Karpas-422 (cell line): Measurements from ENCODE around the gene SYT13. TPM values are rescaled to one million over a fixed set of nuclear protein-coding genes. Genes with fewer than 3 reads are reported as not detected.

ENCODE experiments used
- DNase-seq: peaks from one replicate; pipeline ENCODE4 v3.0.0-alpha.2; 2015
- H2AFZ ChIP-seq: fragments of 200-600 bp; sonication (generic); 2 replicates; pipeline ENCODE4 v1.6.1; 2014; ENCODE audit warnings: antibody characterized with exemption, low read length, mixed read lengths
- H3K27ac ChIP-seq: fragments of 200-600 bp; sonication (generic); 2 replicates; pipeline ENCODE4 v1.5.1; 2014; ENCODE audit warnings: mild to moderate bottlenecking, low read length, moderate library complexity
- H3K27me3 ChIP-seq: fragments of 200-600 bp; sonication (generic); 2 replicates; pipeline ENCODE4 v1.6.1; 2014; ENCODE audit warnings: low read length, mixed read lengths
- H3K36me3 ChIP-seq: fragments of 200-600 bp; sonication (generic); 2 replicates; pipeline ENCODE4 v1.6.1; 2014; ENCODE audit warnings: low read length, mixed read lengths; ENCODE audit not compliant: insufficient read depth
- H3K4me1 ChIP-seq: fragments of 200-600 bp; sonication (generic); 2 replicates; pipeline ENCODE4 v1.6.1; 2014; ENCODE audit warnings: mild to moderate bottlenecking, low read length, mixed read lengths
- H3K4me2 ChIP-seq: fragments of 200-600 bp; sonication (generic); 2 replicates; pipeline ENCODE4 v1.6.1; 2014; ENCODE audit warnings: low read length, low read depth, mild to moderate bottlenecking; ENCODE audit not compliant: poor library complexity, severe bottlenecking
- H3K4me3 ChIP-seq: fragments of 200-600 bp; sonication (generic); 2 replicates; pipeline ENCODE4 v1.5.1; 2014; ENCODE audit warnings: mild to moderate bottlenecking, antibody characterized with exemption, low read length, mixed read lengths
- H3K79me2 ChIP-seq: fragments of 200-600 bp; sonication (generic); 2 replicates; pipeline ENCODE4 v1.6.1; 2014; ENCODE audit warnings: mild to moderate bottlenecking, low read length, mixed read lengths
- H3K9ac ChIP-seq: fragments of 200-600 bp; sonication (generic); 2 replicates; pipeline ENCODE4 v1.6.0; 2014; ENCODE audit warnings: low read length
- H3K9me2 ChIP-seq: fragments of 200-600 bp; sonication (generic), shearing (Covaris generic); replicated peaks from 2 replicates; pipeline ENCODE4 v1.6.0; 2014; ENCODE audit warnings: mild to moderate bottlenecking, low read length, moderate library complexity; ENCODE audit not compliant: insufficient read depth
- H3K9me3 ChIP-seq: fragments of 300-700, 200-600 bp; sonication (generic); 2 replicates; pipeline ENCODE4 v1.6.1; 2014; ENCODE audit warnings: low read length, mixed read lengths
- H4K20me1 ChIP-seq: fragments of 200-600 bp; sonication (generic); 2 replicates; pipeline ENCODE4 v1.6.1; 2014; ENCODE audit warnings: mild to moderate bottlenecking, antibody characterized with exemption, low read length, low read depth; ENCODE audit not compliant: insufficient read depth
- total RNA-seq: library from RNA; depleted of rRNA; stranded (reverse); fragments of >200 nt; shearing (Covaris generic); gene quantifications from 2 replicates; pipeline ENCODE4 v1.2.3, GENCODE V29; 2014; ENCODE audit warnings: low replicate concordance

The SYT13 gene
- total RNA-seq, 1 experiment from 2014 or later, result not detected

DNA sequence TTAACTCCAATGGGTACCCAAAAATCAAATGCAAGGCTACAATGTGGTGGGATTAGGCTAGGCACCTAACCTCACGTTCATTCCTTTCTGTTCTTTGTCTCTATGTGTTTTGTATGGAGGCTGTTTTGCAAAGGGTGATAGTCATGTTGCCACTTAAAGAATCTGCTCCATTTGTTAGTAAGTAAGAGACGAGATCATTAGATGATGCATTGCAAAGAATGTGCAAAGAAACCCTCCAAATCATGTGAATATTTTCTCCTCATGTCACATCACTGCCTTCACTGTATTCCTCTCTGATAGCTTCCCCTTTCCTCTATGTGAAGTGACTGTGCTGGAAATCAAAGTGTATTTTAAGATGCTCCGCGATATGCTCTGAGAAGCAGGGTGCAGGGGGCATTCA, 11.9 kb downstream of the SYT13 start:
- H3K9me3 ChIP-seq, result no peaks in the 10 kb centered on the region
- no peaks in the 10 kb centered on the region for H3K9me2 ChIP-seq
- no peaks in the 10 kb centered on the region for H3K36me3 ChIP-seq
- no peaks in the 10 kb centered on the region for H3K27me3 ChIP-seq
- no peak for DNase-seq
- H3K4me3 ChIP-seq, result no peak overlapping the region
- no peak overlapping the region for H3K27ac ChIP-seq
- no peaks in the 10 kb centered on the region for H3K4me1 ChIP-seq
- no peaks in the 10 kb centered on the region for H3K79me2 ChIP-seq
- no peak overlapping the region for H3K4me2 ChIP-seq
- no peak overlapping the region for H2AFZ ChIP-seq
- H4K20me1 ChIP-seq, result no peaks in the 10 kb centered on the region
- no peak overlapping the region for H3K9ac ChIP-seq

DNA sequence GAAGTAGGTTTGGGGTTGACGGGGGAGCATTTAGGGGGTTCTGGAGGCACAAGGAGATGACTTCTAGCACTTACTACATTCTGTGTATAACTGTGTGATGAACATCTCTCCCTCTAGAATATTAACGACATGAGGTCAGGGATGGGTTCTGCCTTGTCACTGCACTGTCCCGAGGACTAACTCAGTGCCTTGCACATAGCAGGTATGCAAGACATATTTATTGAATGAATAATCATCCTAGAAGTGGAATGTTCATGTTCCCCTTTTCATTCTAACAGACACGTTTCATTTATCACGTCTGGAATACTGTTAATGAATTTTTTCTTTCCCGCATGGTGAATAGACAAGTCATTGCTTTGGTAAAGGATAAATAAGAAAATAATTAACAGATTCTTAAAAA, 12.6 kb downstream of the SYT13 start:
- Histone ChIP-seq H3K9me2 (no peaks in the 10 kb centered on the region), H2AFZ (no peak overlapping the region), H3K36me3 (no peaks in the 10 kb centered on the region), H3K4me2 (no peak overlapping the region), H3K4me1 (no peaks in the 10 kb centered on the region), H4K20me1 (no peaks in the 10 kb centered on the region), H3K4me3 (no peak overlapping the region), H3K79me2 (no peaks in the 10 kb centered on the region), H3K27me3 (no peaks in the 10 kb centered on the region), H3K9me3 (no peaks in the 10 kb centered on the region), H3K9ac (no peak overlapping the region), H3K27ac (no peak overlapping the region)
- no peak for DNase-seq

DNA sequence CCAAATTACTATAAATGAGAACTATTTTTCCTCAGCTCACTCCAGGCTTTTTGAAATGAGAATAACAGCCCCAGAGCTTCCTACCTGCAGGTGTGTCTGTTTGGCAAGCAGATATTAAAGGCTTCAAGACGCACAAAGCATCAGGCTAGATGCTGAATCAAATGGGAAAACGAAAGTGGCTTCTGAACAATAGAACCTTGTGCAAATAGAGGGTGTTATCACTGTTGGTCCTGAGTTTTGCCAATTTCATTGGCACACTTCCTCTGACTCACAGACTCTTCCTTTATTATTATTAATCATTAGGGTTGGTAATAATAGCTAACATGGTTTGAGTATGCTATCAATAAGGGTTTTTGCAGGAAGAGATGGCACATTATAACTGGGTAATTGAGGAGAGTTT, 13.4 kb downstream of the SYT13 start:
- no peaks in the 10 kb centered on the region for H3K36me3 ChIP-seq
- DNase-seq, result no peak
- H4K20me1 ChIP-seq, result no peaks in the 10 kb centered on the region
- H3K9me3 ChIP-seq, result no peaks in the 10 kb centered on the region
- no peaks in the 10 kb centered on the region for H3K9me2 ChIP-seq
- no peaks in the 10 kb centered on the region for H3K27me3 ChIP-seq
- H2AFZ ChIP-seq, result no peak overlapping the region
- no peaks in the 10 kb centered on the region for H3K4me1 ChIP-seq
- no peak overlapping the region for H3K4me3 ChIP-seq
- H3K9ac ChIP-seq, result no peak overlapping the region
- no peak overlapping the region for H3K4me2 ChIP-seq
- H3K79me2 ChIP-seq, result no peaks in the 10 kb centered on the region
- H3K27ac ChIP-seq, result no peak overlapping the region

DNA sequence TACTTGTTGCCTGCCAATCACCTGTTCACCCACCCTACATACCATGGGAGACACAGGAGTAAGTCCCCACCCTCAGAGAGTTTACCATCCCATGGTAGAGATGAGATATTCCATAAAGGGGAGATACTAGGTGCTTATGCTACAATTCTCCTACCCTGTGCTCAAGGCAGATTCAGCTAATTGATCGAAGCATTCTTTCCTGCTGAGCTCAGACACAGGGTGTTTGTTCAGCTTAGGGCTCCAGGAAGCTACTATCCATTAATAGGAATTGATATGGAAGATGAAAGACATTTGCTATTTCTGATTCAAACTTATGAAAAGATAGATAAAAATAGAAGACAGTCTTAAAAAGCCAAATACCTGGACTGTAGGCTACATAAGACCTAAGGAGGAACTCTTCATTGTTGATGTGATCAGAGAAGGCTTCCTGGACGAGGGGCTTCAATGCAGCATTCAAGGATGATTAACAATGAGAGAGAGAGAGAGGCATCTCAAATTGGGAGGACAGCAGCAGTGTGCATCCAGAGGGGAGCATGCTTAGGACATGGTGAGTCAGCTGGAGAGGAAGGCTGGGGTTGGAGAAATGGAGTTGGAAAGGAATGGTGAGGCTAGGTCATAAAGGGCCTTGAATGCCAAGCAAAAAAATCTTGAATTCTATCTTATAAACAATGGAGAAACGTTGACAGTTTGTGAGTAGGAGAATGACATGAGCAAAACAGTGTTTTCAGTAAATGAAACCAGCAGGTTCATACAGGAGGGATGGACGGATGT, 15.0 kb downstream of the SYT13 start:
- H3K9me3 ChIP-seq, result no peaks in the 10 kb centered on the region
- H3K4me3 ChIP-seq, result no peak overlapping the region
- no peak overlapping the region for H2AFZ ChIP-seq
- no peak overlapping the region for H3K4me2 ChIP-seq
- no peaks in the 10 kb centered on the region for H4K20me1 ChIP-seq
- no peaks in the 10 kb centered on the region for H3K79me2 ChIP-seq
- H3K27ac ChIP-seq, result no peak overlapping the region
- no peak overlapping the region for H3K9ac ChIP-seq
- H3K4me1 ChIP-seq, result no peaks in the 10 kb centered on the region
- DNase-seq, result no peak
- no peaks in the 10 kb centered on the region for H3K36me3 ChIP-seq
- H3K9me2 ChIP-seq, result no peaks in the 10 kb centered on the region
- no peaks in the 10 kb centered on the region for H3K27me3 ChIP-seq

DNA sequence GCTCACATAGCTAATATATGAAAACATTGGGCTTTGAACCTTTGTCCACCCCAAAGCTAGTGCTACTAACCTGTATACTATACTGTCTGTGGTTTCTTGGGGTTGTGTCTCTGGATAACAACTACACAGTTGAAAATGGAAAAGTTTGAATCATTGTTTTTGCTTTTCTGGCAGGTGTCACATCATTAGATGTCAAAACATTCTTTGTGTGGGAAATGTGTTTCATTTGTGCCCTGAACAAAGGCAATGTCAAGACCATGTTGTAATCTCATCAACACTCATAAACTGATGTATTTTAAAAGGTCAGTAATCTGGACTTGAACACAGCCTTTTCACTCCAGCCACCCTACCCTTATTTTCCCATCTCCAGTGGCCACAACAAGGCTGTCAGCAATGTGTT, 16.5 kb downstream of the SYT13 start:
- no peak overlapping the region for H3K4me2 ChIP-seq
- no peaks in the 10 kb centered on the region for H3K9me3 ChIP-seq
- no peaks in the 10 kb centered on the region for H3K79me2 ChIP-seq
- no peaks in the 10 kb centered on the region for H4K20me1 ChIP-seq
- H3K36me3 ChIP-seq, result no peaks in the 10 kb centered on the region
- H2AFZ ChIP-seq, result no peak overlapping the region
- no peak overlapping the region for H3K4me3 ChIP-seq
- H3K4me1 ChIP-seq, result no peaks in the 10 kb centered on the region
- no peaks in the 10 kb centered on the region for H3K27me3 ChIP-seq
- H3K9me2 ChIP-seq, result no peaks in the 10 kb centered on the region
- H3K9ac ChIP-seq, result no peak overlapping the region
- no peak overlapping the region for H3K27ac ChIP-seq
- DNase-seq, result no peak

DNA sequence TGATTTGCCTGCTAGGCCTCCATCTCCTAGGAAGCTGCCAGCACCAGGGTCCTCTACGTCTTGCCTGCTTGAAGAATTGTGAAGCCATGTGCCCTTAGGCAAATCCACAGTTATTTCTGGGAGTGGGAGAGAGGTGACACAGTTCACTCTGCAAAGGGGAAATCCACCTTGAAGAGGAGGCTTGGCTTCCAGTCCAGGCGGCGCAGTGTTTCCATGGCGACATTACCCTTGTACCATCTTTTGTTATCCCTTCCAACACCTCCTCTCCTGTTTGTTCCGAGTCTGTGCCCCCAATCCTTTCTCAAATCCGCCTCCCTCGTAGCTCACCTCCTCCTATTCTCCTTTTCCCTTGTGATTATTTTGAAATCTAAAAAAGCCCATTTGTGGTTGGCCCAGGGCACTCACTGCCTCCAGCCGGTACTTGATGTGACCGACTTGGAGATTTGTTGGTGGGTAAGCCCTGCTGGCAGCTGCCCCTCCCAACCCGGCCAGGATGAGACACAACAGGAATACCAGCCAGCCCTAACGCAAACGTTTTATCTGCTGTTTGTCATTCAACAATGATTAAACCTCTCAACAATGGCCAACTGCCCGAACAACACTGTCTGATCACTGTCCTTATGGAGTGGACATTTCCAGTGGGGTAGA, 18.4 kb downstream of the SYT13 start:
- Histone ChIP-seq H3K27ac (no peak overlapping the region), H3K4me3 (no peak overlapping the region), H3K9me2 (no peaks in the 10 kb centered on the region), H3K4me2 (no peak overlapping the region), H3K9me3 (no peaks in the 10 kb centered on the region), H3K36me3 (no peaks in the 10 kb centered on the region), H3K4me1 (no peaks in the 10 kb centered on the region), H3K79me2 (no peaks in the 10 kb centered on the region), H4K20me1 (no peaks in the 10 kb centered on the region), H3K27me3 (no peaks in the 10 kb centered on the region), H3K9ac (no peak overlapping the region), H2AFZ (no peak overlapping the region)
- DNase-seq, result no peak

DNA sequence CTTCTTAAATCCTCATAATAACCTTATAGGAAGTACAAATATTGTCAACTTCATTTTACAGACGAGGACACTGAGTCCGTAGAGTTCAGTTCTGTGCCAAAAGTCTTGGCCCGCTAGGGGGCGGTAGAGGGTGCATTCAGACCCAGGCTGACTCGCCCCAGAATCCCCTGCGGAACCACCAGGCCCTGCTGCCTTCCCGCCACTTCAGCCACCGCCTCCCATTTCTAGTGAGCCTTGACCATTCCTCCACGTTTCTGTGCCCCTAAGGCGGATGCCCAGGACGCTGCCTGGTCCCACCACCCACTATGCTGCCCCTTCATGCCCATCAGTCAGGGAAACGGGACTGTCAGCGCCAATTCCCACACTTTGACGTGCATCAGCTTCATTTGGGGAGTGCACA, 19.1 kb downstream of the SYT13 start:
- no peak overlapping the region for H2AFZ ChIP-seq
- H3K9me2 ChIP-seq, result no peaks in the 10 kb centered on the region
- no peaks in the 10 kb centered on the region for H3K36me3 ChIP-seq
- H4K20me1 ChIP-seq, result no peaks in the 10 kb centered on the region
- no peaks in the 10 kb centered on the region for H3K79me2 ChIP-seq
- no peaks in the 10 kb centered on the region for H3K4me1 ChIP-seq
- H3K4me3 ChIP-seq, result no peak overlapping the region
- H3K9ac ChIP-seq, result no peak overlapping the region
- no peak overlapping the region for H3K4me2 ChIP-seq
- H3K27me3 ChIP-seq, result no peaks in the 10 kb centered on the region
- H3K9me3 ChIP-seq, result no peaks in the 10 kb centered on the region
- peak; percentile 88 for DNase-seq
- H3K27ac ChIP-seq, result no peak overlapping the region

DNA sequence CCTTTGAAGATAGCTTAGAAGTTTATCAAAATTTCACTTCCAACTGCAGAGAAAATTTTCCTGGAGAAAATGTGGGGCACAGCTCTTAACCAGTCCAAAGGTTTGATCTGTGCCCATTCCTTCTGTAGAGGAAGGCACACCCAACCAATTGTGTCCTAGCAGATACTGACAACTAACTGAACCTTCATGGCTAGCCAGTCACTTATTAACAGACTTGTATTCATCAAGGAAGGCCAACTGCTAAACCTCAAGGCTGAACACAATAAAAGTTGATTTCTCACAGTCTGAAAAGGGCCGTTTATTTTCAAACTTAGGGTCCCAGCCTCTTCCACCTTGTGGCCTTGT, 19.5 kb downstream of the SYT13 start:
- H3K4me3 ChIP-seq, result no peak overlapping the region
- H3K27me3 ChIP-seq, result no peaks in the 10 kb centered on the region
- no peak overlapping the region for H3K4me2 ChIP-seq
- H3K27ac ChIP-seq, result no peak overlapping the region
- H3K4me1 ChIP-seq, result no peaks in the 10 kb centered on the region
- no peak overlapping the region for H2AFZ ChIP-seq
- no peaks in the 10 kb centered on the region for H3K9me3 ChIP-seq
- no peak for DNase-seq
- H3K9me2 ChIP-seq, result no peaks in the 10 kb centered on the region
- H4K20me1 ChIP-seq, result no peaks in the 10 kb centered on the region
- no peaks in the 10 kb centered on the region for H3K36me3 ChIP-seq
- H3K9ac ChIP-seq, result no peak overlapping the region
- H3K79me2 ChIP-seq, result no peaks in the 10 kb centered on the region
